SK-N-SH treated with all-trans-retinoic acid at 6 μM for 48 hours (cell line): Measurements from ENCODE around the gene BANP.

ENCODE experiments used
- ATAC-seq: fragments of 200-7000 bp; cut with Tn5 transposase; 3 replicates; pipeline ENCODE4 v1.9.1; 2020; ENCODE audit warnings: mild to moderate bottlenecking, moderate library complexity
- ARNTL ChIP-seq: fragments of 450-650 bp; formaldehyde crosslinking; IDR thresholded peaks from 2 replicates; pipeline ENCODE4 v1.5.0; 2020; ENCODE audit warnings: low read depth, mild to moderate bottlenecking, moderate library complexity, borderline replicate concordance
- BACH2 ChIP-seq: fragments of 250-450 bp; sonication (Bioruptor Pico); IDR thresholded peaks from 2 replicates; pipeline ENCODE4 v1.9.0; 2021; ENCODE audit warnings: mild to moderate bottlenecking, borderline replicate concordance
- CREB5 ChIP-seq: fragments of 250-450 bp; sonication (Bioruptor Pico); IDR thresholded peaks from 2 replicates; pipeline ENCODE4 v1.5.1; 2020; ENCODE audit warnings: low read depth, mild to moderate bottlenecking, moderate library complexity
- CSDC2 ChIP-seq: fragments of 250-450 bp; sonication (Bioruptor Pico); IDR thresholded peaks from 2 replicates; pipeline ENCODE4 v1.5.0; 2020; ENCODE audit warnings: mild to moderate bottlenecking, moderate library complexity
- CSRNP3 ChIP-seq: fragments of 250-450 bp; sonication (Bioruptor Pico); IDR thresholded peaks from 2 replicates; pipeline ENCODE4 v1.5.1; 2021; ENCODE audit warnings: mild to moderate bottlenecking, moderate library complexity
- GLIS3 ChIP-seq: fragments of 250-450 bp; sonication (Bioruptor Pico); IDR thresholded peaks from 2 replicates; pipeline ENCODE4 v1.5.0; 2020; ENCODE audit warnings: mild to moderate bottlenecking, moderate library complexity
- PATZ1 ChIP-seq: fragments of 250-450 bp; sonication (Bioruptor Pico); IDR thresholded peaks from 2 replicates; pipeline ENCODE4 v1.8.0; 2020; ENCODE audit warnings: mild to moderate bottlenecking, moderate library complexity, borderline replicate concordance
- POU6F1 ChIP-seq: fragments of 250-450 bp; sonication (Bioruptor Pico); IDR thresholded peaks from 2 replicates; pipeline ENCODE4 v1.8.0; 2021; ENCODE audit warnings: low read depth, mild to moderate bottlenecking, moderate library complexity, borderline replicate concordance
- PPARA ChIP-seq: fragments of 250-450 bp; sonication (Bioruptor Pico); IDR thresholded peaks from 2 replicates; pipeline ENCODE4 v1.5.0; 2020; ENCODE audit warnings: mild to moderate bottlenecking, borderline replicate concordance
- RARB ChIP-seq: fragments of 250-450 bp; sonication (Bioruptor Pico); IDR thresholded peaks from 2 replicates; pipeline ENCODE4 v1.8.0; 2021; ENCODE audit warnings: mild to moderate bottlenecking, moderate library complexity
- SNAI2 ChIP-seq: fragments of 250-450 bp; sonication (Bioruptor Pico); IDR thresholded peaks from 2 replicates; pipeline ENCODE4 v1.5.0; 2020; ENCODE audit warnings: mild to moderate bottlenecking, moderate library complexity
- TSHZ2 ChIP-seq: fragments of 250-450 bp; sonication (Bioruptor Pico); IDR thresholded peaks from 2 replicates; pipeline ENCODE4 v1.5.0; 2020; ENCODE audit warnings: mild to moderate bottlenecking, moderate library complexity
- ZC3H10 ChIP-seq: fragments of 250-450 bp; sonication (Bioruptor Pico); IDR thresholded peaks from 2 replicates; pipeline ENCODE4 v1.5.1; 2021; ENCODE audit warnings: mild to moderate bottlenecking, moderate library complexity
- ZFP30 ChIP-seq: fragments of 450-650 bp; formaldehyde crosslinking; IDR thresholded peaks from 2 replicates; pipeline ENCODE4 v1.5.0; 2022; ENCODE audit warnings: mild to moderate bottlenecking, moderate library complexity
- ZNF565 ChIP-seq: fragments of 450-650 bp; formaldehyde crosslinking; conservative IDR thresholded peaks from 2 replicates; pipeline ENCODE4 v1.5.0; 2020; ENCODE audit warnings: low read depth, mild to moderate bottlenecking, moderate library complexity
- ZNF70 ChIP-seq: fragments of 450-650 bp; formaldehyde crosslinking; IDR thresholded peaks from 2 replicates; pipeline ENCODE4 v1.5.0; 2020; ENCODE audit warnings: mild to moderate bottlenecking, moderate library complexity
- ZNF8 ChIP-seq: fragments of 450-650 bp; formaldehyde crosslinking; IDR thresholded peaks from 2 replicates; pipeline ENCODE4 v1.5.0; 2020; ENCODE audit warnings: mild to moderate bottlenecking, moderate library complexity

Gene BANP

GRCh38 chr16:87924041-87924810, 27.0 kb upstream of the BANP start (continued):
- no peak for TF ChIP-seq TSHZ2
- TF ChIP-seq SNAI2 (CRISPR knock-in tag), result no peak
- TF ChIP-seq ZFP30, result no peak

- no peak for ATAC-seq
Measured at GRCh38 chr16:87924811-87925670, 26.2 kb upstream of the BANP start.

GRCh38 chr16:87926246-87927194, 24.7 kb upstream of the BANP start:
- TF ChIP-seq SNAI2 (CRISPR knock-in tag), result no peak
- no peak for TF ChIP-seq ZNF565
- TF ChIP-seq POU6F1 (CRISPR knock-in tag), result no peak
- ATAC-seq, result no peak

More at GRCh38 chr16:87924811-87925670, 26.2 kb upstream of the BANP start:
- TF ChIP-seq PATZ1 (no peak), SNAI2 (CRISPR knock-in tag) (no peak), BACH2 (CRISPR knock-in tag) (no peak), CREB5 (CRISPR knock-in tag) (no peak), ZFP30 (no peak), ZNF8 (CRISPR knock-in tag) (no peak), GLIS3 (CRISPR knock-in tag) (no peak), ZC3H10 (no peak), CSRNP3 (CRISPR knock-in tag) (no peak)

GRCh38 chr16:87927195-87927562, 24.1 kb upstream of the BANP start:
- no peak for TF ChIP-seq ARNTL
- TF ChIP-seq GLIS3 (CRISPR knock-in tag), result no peak
- no peak for TF ChIP-seq PPARA
- TF ChIP-seq RARB (CRISPR knock-in tag), result no peak
- no peak for TF ChIP-seq ZNF70
- no peak for TF ChIP-seq BACH2 (CRISPR knock-in tag)
- TF ChIP-seq CREB5 (CRISPR knock-in tag), result no peak
- TF ChIP-seq ZC3H10, result no peak
- TF ChIP-seq CSDC2 (CRISPR knock-in tag), result no peak
- TF ChIP-seq ZNF565, result no peak

More at GRCh38 chr16:87927195-87927562, 24.1 kb upstream of the BANP start:
- no peak for ATAC-seq
